ENCODE data around the gene TMEM63B.

DNA sequence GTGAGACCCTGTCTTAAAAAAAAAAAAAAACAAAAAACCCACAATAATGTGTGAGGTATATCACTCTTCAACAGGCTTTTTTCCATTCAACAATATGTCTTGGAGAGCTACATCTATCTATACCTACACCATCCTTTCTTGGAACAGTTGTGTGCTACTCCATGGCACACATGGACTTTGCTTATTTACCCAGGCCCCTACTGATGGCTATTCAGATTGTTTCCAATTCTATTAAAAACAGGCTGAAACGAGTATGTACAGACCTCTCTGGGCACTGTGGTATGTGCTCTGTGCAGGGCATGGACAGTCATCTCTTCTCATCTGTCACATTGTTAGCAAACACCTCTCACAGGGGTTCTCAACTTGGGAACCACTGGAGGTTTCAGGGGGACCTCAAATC lies 28.2 kb upstream of the TMEM63B start:
- TF ChIP-seq PPARA (CRISPR knock-in tag; IDR thresholded peaks at IDR 0.05; ENCODE audit: borderline replicate concordance) (no peak), ZNF8 (CRISPR knock-in tag; IDR thresholded peaks at IDR 0.05) (no peak), ZFP30 (CRISPR knock-in tag; IDR thresholded peaks at IDR 0.05) (no peak), CSDC2 (CRISPR knock-in tag; IDR thresholded peaks at IDR 0.05) (no peak), ARNTL (CRISPR knock-in tag; IDR thresholded peaks at IDR 0.05; ENCODE audit: borderline replicate concordance, low read depth) (no peak), SNAI2 (CRISPR knock-in tag; IDR thresholded peaks at IDR 0.05) (no peak), ZFP3 (CRISPR knock-in tag; IDR thresholded peaks at IDR 0.05) (no peak), RARB (CRISPR knock-in tag; IDR thresholded peaks at IDR 0.05) (no peak), GLIS3 (CRISPR knock-in tag; IDR thresholded peaks at IDR 0.05) (no peak)

All from SK-N-SH treated with all-trans-retinoic acid at 6 μM for 48 hours (cell line).